A673 (cell line): ENCODE data around the gene L2HGDH. TPM values are rescaled to one million over a fixed set of nuclear protein-coding genes. Genes with fewer than 3 reads are reported as not detected.

ENCODE experiments used
- BruUV-seq: library from RNA; stranded (reverse); fragments of 400-500 nt; replicated peaks from 2 replicates; lab custom pipeline; 2021; lab: Mats Ljungman, UMichigan
- CTCF ChIA-PET: fragments of 300-600 bp; sonication (Branson Sonifier 250); formaldehyde crosslinking; loops from one replicate; lab custom pipeline; 2022; ENCODE audit warnings: antibody characterized with exemption; lab: Charles Lee
- POLR2A ChIA-PET: fragments of 300-600 bp; sonication (Branson Sonifier 250); formaldehyde crosslinking; loops from one replicate; lab custom pipeline; 2022; ENCODE audit warnings: antibody characterized with exemption; ENCODE audit not compliant: low non-redundant PET; lab: Charles Lee
- DNase-seq: peaks from one replicate; pipeline ENCODE4 v3.0.0-alpha.2; 2015; ENCODE audit warnings: low spot score
- H3K27ac ChIP-seq: fragments of 200-600 bp; sonication (generic); 2 replicates; pipeline ENCODE4 v1.5.1; 2016; ENCODE audit warnings: mixed run types, low read depth, mild to moderate bottlenecking, mixed read lengths, antibody characterized with exemption, low read length; ENCODE audit not compliant: poor library complexity, severe bottlenecking
- H3K27me3 ChIP-seq: fragments of 200-600 bp; sonication (generic); replicated peaks from 2 replicates; pipeline ENCODE4 v1.6.1; 2017; ENCODE audit warnings: mixed run types, low read depth, mild to moderate bottlenecking, mixed read lengths, antibody characterized with exemption, low read length; ENCODE audit not compliant: insufficient read depth, poor library complexity
- H3K36me3 ChIP-seq: fragments of 200-600 bp; sonication (generic); 2 replicates; pipeline ENCODE4 v1.6.1; 2016; ENCODE audit warnings: mixed run types, mild to moderate bottlenecking, mixed read lengths, antibody characterized with exemption, low read length; ENCODE audit not compliant: insufficient read depth, poor library complexity, severe bottlenecking
- H3K4me1 ChIP-seq: fragments of 200-600 bp; sonication (generic); 2 replicates; pipeline ENCODE4 v1.6.1; 2017; ENCODE audit warnings: mixed run types, mild to moderate bottlenecking, mixed read lengths, antibody characterized with exemption, low read length; ENCODE audit not compliant: insufficient read depth, poor library complexity, severe bottlenecking
- H3K4me3 ChIP-seq: fragments of 200-600 bp; sonication (generic); 2 replicates; pipeline ENCODE4 v1.5.1; 2016; ENCODE audit warnings: low read depth, mixed run types, mild to moderate bottlenecking, mixed read lengths, low read length; ENCODE audit not compliant: poor library complexity, severe bottlenecking
- H3K9me3 ChIP-seq: fragments of 200-600 bp; sonication (generic); 2 replicates; pipeline ENCODE4 v1.6.1; 2016; ENCODE audit warnings: mixed run types, low read depth, mild to moderate bottlenecking, mixed read lengths, antibody characterized with exemption, low read length; ENCODE audit not compliant: poor library complexity, severe bottlenecking
- EZH2 ChIP-seq: fragments of 200-600 bp; sonication (generic); IDR thresholded peaks from 2 replicates; pipeline ENCODE4 v1.6.1; 2017; ENCODE audit warnings: borderline replicate concordance, low read depth, mild to moderate bottlenecking, mixed read lengths, antibody characterized with exemption, low read length; ENCODE audit not compliant: poor library complexity, severe bottlenecking
- intact Hi-C: fragments of 100-400 bp; cut with micrococcal nuclease; formaldehyde crosslinking; loops from one replicate; pipeline ENCODE4 v1.10.0; 2022; ENCODE audit not compliant: unreplicated experiment
- total RNA-seq: library from RNA; stranded (reverse); gene quantifications from 2 replicates; pipeline ENCODE4 v1.2.3, GENCODE V29; 2021
- TF ChIP-seq, protein P1 (sequence below): fragments of 300-800, 200-600 bp; sonication (generic); conservative IDR thresholded peaks from 2 replicates; pipeline ENCODE4 v1.5.1; 2017; ENCODE audit warnings: low read depth, mild to moderate bottlenecking, antibody characterized with exemption, low read length, moderate library complexity, mixed read lengths

L2HGDH gene
- total RNA-seq, 1 experiment from 2014 or later: 17.4 TPM

DNA sequence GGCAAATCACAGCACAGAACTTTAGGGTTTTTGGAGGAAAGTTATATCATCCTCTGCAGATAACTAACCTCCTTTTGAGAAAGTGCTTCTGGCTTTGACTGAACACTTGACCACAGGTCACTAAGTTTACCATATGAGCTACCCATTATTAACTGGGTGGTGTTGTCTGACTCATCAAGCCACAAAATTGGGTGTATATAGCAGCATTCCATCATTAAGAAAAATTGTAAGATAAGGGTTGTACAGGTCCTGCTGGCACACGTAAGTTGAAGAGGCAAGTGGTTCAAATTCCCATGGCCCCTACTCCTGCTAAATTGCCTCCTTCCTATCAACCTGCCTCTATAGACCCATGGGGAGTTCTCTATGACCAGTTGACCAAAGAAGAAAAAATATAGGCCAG is 39.5 kb downstream of the L2HGDH start:
- CTCF ChIA-PET: no interaction called here
- H3K27ac ChIP-seq: no peak overlapping the region
- H3K4me3 ChIP-seq: no peak overlapping the region
- no peak for DNase-seq
- POLR2A ChIA-PET: no interaction called here
- BruUV-seq: no TSS peak
- no peaks in the 10 kb centered on the region for H3K4me1 ChIP-seq
- no peaks in the 10 kb centered on the region for H3K27me3 ChIP-seq
- H3K9me3 ChIP-seq: no peaks in the 10 kb centered on the region
- H3K36me3 ChIP-seq: no peaks in the 10 kb centered on the region
- TF ChIP-seq, protein P1, sequence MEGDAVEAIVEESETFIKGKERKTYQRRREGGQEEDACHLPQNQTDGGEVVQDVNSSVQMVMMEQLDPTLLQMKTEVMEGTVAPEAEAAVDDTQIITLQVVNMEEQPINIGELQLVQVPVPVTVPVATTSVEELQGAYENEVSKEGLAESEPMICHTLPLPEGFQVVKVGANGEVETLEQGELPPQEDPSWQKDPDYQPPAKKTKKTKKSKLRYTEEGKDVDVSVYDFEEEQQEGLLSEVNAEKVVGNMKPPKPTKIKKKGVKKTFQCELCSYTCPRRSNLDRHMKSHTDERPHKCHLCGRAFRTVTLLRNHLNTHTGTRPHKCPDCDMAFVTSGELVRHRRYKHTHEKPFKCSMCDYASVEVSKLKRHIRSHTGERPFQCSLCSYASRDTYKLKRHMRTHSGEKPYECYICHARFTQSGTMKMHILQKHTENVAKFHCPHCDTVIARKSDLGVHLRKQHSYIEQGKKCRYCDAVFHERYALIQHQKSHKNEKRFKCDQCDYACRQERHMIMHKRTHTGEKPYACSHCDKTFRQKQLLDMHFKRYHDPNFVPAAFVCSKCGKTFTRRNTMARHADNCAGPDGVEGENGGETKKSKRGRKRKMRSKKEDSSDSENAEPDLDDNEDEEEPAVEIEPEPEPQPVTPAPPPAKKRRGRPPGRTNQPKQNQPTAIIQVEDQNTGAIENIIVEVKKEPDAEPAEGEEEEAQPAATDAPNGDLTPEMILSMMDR: no peak
- no peak for TF ChIP-seq EZH2
- intact Hi-C loops: no loop called here

DNA sequence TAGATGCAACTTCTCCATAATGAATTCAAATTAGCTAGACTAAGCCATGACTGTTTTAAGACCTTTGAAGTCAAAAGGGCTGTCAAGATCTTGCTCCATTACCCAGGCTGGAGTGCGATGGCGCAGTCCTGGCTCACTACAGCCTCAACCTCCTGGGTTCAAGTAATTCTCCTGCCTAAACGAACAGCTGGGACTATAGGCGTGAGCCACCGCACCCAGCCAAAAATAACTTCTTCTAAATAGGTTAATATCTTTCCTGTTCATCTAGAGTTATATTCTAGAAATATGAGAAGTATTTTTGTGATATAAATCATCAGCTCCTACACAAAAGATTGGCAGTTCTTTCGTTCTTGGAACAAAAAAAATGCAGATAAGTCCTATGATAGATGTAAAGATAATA is 41.1 kb downstream of the L2HGDH start:
- no peak for TF ChIP-seq EZH2
- TF ChIP-seq, protein P1: no peak
- POLR2A ChIA-PET: no interaction called here
- no TSS peak for BruUV-seq
- intact Hi-C loops: no loop called here
- no peaks in the 10 kb centered on the region for H3K9me3 ChIP-seq
- H3K27me3 ChIP-seq: no peaks in the 10 kb centered on the region
- CTCF ChIA-PET: no interaction called here
- no peaks in the 10 kb centered on the region for H3K4me1 ChIP-seq
- no peak overlapping the region for H3K4me3 ChIP-seq
- H3K36me3 ChIP-seq: no peaks in the 10 kb centered on the region
- H3K27ac ChIP-seq: no peak overlapping the region
- DNase-seq: no peak

DNA sequence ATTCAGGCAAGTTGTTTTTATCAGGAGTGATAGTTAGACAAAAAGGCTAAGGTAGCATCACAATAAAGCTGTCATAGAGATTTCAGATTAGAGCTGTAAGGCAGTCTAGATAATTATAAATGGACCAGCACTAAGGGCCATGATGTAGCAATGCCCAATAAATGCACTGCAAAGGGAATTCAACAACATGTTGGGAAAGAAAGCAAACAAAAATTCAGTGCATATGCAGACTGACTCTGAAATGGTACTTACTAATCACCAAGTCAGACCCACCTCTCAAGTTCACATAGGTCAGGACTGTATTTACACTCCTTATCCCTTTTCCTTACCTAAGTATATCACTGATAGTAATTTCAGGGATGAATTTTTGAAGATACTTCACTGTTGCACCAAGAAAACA is 47.0 kb downstream of the L2HGDH start:
- Histone ChIP-seq H3K27me3 (no peaks in the 10 kb centered on the region), H3K4me3 (no peak overlapping the region), H3K4me1 (no peaks in the 10 kb centered on the region), H3K36me3 (no peaks in the 10 kb centered on the region), H3K27ac (no peak overlapping the region), H3K9me3 (no peaks in the 10 kb centered on the region)
- TF ChIP-seq, protein P1: no peak
- no peak for TF ChIP-seq EZH2
- no peak for DNase-seq
- intact Hi-C loops: no loop called here
- BruUV-seq: no TSS peak
- POLR2A ChIA-PET: no interaction called here
- CTCF ChIA-PET: no interaction called here
